GM19328 (cell line): ENCODE measurements around the gene NDUFV1.
"Not testable (repeated sequence)": the region's sequence is repeated elsewhere in the genome, so short reads cannot be mapped to it uniquely, and the experiment has no call there.

ENCODE experiments used
- ATAC-seq: cut with Tn5 transposase; IDR thresholded peaks from one replicate; pipeline ENCODE4 v1.9.1; 2021; ENCODE audit warnings: mild to moderate bottlenecking, moderate library complexity; ENCODE audit not compliant: unreplicated experiment

Gene NDUFV1

GRCh38 chr11:67585911-67586310 is 20.8 kb upstream of the NDUFV1 start:
- no peak for ATAC-seq

- no peak for ATAC-seq
These were observed 20.0 kb upstream of the NDUFV1 start for GRCh38 chr11:67586568-67587250.

- ATAC-seq = no peak
These were observed 18.6 kb upstream of the NDUFV1 start for GRCh38 chr11:67588136-67588503.

GRCh38 chr11:67588899-67589415 is 17.8 kb upstream of the NDUFV1 start:
- ATAC-seq = not testable (repeated sequence)

GRCh38 chr11:67592880-67593564 is 13.7 kb upstream of the NDUFV1 start:
- ATAC-seq = no peak

GRCh38 chr11:67593565-67593905 is 13.2 kb upstream of the NDUFV1 start:
- no peak for ATAC-seq

- no peak for ATAC-seq
These were observed 12.3 kb upstream of the NDUFV1 start for GRCh38 chr11:67594480-67594879.

GRCh38 chr11:67596753-67597300 is 9.9 kb upstream of the NDUFV1 start:
- ATAC-seq = no peak

- not testable (repeated sequence) for ATAC-seq
These were observed 9.3 kb upstream of the NDUFV1 start for GRCh38 chr11:67597458-67597857.

GRCh38 chr11:67597963-67598362 is 8.8 kb upstream of the NDUFV1 start:
- ATAC-seq = not testable (repeated sequence)

GRCh38 chr11:67599149-67599548 is 7.6 kb upstream of the NDUFV1 start:
- no peak for ATAC-seq

- ATAC-seq = no peak
These were observed 6.3 kb upstream of the NDUFV1 start for GRCh38 chr11:67600324-67601029.

- no peak for ATAC-seq
These were observed 5.6 kb upstream of the NDUFV1 start for GRCh38 chr11:67601098-67601497.

- not testable (repeated sequence) for ATAC-seq
These were observed 2.6 kb upstream of the NDUFV1 start for GRCh38 chr11:67604119-67604518.

GRCh38 chr11:67604815-67605214 is 1.9 kb upstream of the NDUFV1 start:
- ATAC-seq = no peak

- ATAC-seq = no peak
These were observed 1.3 kb upstream of the NDUFV1 start for GRCh38 chr11:67605231-67606011.

- ATAC-seq = no peak
These were observed 644 bp upstream of the NDUFV1 start for GRCh38 chr11:67606093-67606491.

GRCh38 chr11:67607507-67607906 is 771 bp downstream of the NDUFV1 start:
- no peak for ATAC-seq

GRCh38 chr11:67608486-67608885 is 1.8 kb downstream of the NDUFV1 start:
- no peak for ATAC-seq

- no peak for ATAC-seq
These were observed 2.6 kb downstream of the NDUFV1 start for GRCh38 chr11:67609316-67609715.
